ENCODE measurements around the gene MAPK7.
A peak's percentile ranks its signal among the peaks of the same experiment; 100 is the strongest.

MAPK7 gene

DNA sequence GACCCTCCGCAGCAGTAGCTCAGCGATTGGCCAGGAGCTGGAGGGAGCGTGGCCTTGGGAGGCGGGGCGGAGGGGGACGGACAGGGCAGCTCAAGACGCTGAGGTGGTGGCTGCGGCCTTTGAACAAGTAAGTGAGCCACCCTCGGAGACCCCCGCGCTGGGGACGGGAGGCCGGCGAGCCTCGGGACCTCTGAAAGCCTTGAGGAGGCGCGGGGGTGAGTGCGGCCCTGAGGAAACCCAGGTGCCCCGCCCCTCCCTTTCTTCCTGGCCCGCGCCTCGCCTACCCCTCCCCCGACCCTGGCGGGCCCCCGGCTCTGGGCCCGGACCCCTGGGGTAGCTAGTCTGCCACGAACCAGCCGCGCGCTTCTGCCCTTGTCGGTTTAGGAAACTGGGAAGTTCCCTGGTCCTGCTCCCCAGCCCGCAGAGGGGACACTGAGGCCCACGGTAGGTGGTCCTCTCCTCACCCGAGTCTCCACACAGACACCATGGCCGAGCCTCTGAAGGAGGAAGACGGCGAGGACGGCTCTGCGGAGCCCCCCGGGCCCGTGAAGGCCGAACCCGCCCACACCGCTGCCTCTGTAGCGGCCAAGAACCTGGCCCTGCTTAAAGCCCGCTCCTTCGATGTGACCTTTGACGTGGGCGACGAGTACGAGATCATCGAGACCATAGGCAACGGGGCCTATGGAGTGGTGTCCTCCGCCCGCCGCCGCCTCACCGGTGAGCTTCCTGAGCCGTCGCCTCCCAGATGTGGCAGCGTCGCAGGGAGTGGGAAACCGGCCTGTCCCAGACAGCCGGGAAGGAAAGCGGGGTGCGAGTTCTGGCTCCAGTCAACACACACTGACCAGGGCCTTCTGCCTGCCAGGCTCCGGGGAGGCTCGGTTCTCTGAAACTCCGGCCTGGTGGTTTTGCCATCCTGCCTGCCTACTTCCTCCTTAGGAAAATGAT lies at the start of gene MAPK7:
MAPK7 (plus strand) TSS at position 83 of the 945 bp plus-strand sequence; CDS start at position 486, 403 bp downstream.
- no peak for DNase-seq (ENCODE audit: low read depth in 2 of 3, low spot score in 1 of 3)

DNA sequence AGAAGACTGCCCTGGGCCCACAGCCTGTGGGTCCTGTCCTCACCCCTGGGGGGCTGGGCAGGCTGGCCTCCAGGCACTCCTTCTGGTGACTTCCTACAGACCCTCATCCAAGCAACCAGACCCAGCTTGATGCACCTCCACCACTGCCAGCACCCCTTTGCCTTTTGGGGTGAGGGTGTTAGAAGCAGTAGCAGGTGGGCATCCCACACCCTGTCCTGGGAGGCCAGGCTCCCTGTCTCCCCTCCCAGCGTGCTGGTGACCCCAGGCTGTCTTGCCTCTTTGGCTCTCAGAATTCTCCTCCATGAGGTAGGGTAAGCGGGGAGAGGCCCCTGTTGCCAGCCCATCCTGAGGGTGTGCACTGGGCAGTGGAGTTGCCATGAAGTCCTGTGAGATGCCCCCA lies 49.2 kb upstream of the MAPK7 start:
- no peak for DNase-seq (ENCODE audit: low read depth in 2 of 3, low spot score in 1 of 3)

DNA sequence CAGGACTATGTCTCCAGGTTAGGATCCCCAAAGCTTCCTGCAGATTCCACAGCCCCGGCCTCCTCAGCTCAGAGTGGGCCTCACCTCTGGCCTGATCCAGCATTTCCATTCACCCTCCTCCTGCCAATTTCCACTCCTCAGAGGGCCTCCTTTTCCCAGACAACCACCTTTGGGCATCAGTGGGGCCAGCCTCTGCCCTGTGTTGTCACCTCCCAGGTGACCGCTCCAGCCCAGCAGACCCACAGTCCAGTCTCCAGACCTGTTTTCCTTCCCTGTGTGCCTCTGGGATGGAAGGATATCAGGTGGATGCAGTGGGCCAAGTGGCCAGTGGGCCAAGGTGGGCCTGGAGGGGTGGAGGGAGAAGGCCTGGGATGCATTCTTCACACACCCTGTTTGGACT lies 48.5 kb upstream of the MAPK7 start:
- DNase-seq (ENCODE audit: low read depth in 2 of 3, low spot score in 1 of 3) = no peak

DNA sequence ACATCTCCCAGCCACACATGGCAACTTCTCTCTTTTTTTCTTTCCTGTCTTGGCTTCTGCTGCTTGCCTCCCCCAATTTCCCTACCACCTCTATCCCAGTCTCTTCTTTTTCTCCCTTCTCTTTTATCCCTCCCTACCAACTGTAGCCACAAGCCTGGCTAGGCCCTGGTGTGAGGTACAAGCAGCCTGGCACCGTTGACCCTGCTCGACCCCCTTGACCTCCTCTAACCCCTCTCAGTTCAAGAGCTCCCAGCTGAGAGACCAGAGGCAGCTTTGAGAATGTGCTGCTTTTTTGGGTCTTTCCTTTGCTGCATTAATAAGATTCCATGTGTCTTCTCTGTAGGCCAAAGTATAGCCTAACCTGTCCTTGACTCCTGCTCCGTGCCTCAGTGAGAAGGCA lies 48.0 kb upstream of the MAPK7 start:
- DNase-seq (ENCODE audit: low read depth in 2 of 3, low spot score in 1 of 3) = no peak

DNA sequence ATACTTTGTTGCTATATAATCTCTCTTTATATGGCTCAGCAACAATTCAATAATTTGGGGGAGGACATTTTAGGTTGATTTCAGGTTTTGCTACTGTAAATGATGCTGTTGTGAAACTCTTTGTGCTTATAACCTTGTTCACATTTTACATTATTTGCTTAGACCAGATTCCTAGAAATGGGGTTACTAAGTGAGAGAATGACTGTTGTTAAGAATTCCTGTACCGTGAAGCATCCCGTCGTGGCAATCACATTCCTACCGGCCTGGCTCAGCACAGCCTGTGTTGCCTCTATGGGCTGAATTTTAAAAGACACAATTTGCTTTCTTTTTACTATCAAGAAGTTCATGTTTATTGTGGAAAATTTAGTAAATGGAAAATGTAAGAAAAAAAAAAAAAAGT lies 47.2 kb upstream of the MAPK7 start:
- no peak for DNase-seq (ENCODE audit: low read depth in 2 of 3, low spot score in 1 of 3)

DNA sequence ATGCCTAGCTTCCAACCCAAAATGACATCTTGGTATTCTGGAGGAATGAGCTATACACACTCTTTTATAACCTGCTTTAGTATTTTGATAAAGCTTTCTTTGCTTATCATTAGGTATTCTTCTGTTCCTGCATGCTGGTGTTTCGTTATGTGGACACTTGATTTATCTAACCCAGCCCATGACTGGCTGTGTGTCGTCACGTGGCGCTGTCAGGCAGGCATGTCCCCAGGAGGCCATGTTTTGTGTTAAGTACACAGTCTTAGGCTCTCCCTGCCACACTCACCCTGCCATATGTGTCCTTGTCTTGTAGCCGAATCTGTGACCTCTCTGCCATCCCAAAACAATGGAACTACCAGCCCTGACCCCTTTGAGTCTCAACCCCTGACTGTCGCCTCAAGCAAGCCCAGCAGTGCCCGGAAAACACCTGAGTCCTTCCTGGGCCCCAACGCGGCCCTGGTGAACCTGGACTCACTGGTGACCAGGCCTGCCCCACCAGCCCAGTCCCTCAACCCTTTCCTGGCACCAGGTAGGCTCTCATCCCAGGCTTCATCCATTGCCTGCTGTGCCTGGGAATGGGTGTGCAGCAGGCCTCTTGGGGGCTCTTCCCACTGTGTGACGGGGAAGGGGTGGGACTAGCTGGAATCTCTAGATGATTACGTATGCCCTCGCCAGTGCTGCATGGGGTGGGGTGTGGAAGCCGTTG lies 46.6 kb upstream of the MAPK7 start:
- DNase-seq (ENCODE audit: low read depth in 2 of 3, low spot score in 1 of 3) = no peak

DNA sequence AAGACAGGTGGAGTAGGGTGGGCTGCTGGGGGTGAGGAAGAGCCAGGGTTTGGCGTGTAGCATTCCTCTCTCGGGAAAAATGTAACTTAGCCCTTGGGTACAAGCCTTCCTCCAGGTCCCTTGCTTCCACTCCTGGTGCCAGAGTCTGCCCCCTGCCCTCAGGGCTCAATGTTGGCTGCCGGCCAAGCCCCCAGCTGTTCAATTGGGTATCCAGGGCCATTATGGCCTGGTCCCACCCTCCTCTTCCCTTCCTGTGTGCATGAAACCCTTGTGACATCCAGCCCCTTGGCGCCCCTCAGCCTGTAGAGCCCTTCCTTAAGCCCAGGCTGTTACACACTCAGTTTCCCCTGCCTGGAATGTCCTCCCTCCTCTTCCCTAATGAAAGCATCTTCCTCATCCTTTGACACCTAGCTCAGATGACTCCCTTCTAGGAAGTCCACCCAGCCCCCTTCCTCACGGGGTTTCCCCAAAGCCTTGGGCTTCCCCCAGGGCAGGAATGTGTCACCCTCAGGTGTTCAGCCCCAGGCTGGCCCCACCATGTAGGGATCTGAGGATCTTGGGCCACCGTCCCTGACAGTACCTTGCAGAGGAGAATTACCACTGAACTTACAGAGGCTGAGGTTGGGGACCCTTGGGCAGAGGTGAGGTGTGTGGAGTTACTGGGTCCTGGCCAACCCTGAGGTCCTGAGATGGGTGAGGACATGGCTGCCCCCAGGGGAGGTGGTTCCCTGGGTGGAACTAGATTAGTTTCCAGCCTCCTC lies 45.7 kb upstream of the MAPK7 start:
- DNase-seq (ENCODE audit: low read depth in 2 of 3, low spot score in 1 of 3) = no peak

DNA sequence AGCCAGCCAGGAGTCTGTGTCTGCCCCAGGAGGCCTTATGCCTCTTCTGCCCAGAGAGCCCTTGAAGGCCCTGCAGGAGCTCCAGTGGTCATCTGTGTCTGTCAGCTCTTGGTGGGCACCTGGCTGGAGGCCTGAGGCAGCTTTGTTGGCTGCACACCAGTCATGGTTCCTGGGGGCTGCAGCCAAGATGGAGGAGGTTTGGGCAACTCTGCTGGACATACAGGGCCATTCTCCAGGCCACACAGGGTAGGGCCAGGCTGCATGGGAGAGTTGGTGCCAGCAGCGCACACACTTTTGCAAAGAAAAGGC lies 45.2 kb upstream of the MAPK7 start:
- no peak for DNase-seq (ENCODE audit: low read depth in 2 of 3, low spot score in 1 of 3)

DNA sequence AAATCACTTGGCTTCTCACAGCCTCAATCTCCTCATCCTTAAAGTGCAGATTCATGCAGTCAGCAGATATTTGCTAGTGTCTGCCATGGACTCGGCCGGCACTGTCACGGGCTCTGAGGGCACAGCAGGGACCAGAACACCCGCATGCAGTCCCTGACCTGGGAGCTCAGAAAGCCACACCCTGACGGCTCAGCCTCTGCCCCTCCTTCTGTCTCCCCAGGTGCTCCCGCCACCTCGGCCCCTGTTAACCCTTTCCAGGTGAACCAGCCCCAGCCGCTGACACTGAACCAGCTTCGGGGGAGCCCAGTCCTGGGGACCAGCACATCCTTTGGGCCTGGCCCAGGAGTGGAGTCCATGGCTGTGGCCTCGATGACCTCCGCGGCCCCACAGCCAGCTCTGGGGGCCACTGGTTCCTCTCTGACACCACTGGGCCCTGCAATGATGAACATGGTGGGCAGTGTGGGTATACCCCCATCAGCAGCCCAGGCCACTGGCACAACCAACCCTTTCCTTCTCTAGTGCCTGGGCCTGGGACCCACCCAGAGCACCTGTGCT lies 44.5 kb upstream of the MAPK7 start:
- no peak for DNase-seq (ENCODE audit: low read depth in 2 of 3, low spot score in 1 of 3)

DNA sequence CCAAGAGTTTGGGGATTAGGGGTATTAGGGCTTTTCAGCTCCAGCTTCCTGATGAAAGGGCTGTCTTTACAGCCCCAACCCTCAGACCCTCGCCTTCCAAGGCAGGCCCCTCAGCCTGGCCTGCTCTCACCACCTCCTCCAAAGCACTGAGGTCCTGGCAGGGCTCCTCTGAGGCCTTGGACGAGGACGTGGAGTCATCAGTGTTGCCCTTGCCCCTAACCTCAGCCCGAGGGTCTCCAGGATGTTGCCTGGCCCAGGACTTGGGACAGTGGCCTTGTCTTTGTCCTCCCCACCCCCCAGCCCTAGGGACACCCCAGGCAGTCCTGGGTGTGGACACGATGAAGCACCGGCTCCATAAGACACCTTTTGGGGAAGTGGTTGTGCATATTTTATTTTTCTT lies 44.0 kb upstream of the MAPK7 start:
- DNase-seq (ENCODE audit: low read depth in 2 of 3, low spot score in 1 of 3) = no peak

DNA sequence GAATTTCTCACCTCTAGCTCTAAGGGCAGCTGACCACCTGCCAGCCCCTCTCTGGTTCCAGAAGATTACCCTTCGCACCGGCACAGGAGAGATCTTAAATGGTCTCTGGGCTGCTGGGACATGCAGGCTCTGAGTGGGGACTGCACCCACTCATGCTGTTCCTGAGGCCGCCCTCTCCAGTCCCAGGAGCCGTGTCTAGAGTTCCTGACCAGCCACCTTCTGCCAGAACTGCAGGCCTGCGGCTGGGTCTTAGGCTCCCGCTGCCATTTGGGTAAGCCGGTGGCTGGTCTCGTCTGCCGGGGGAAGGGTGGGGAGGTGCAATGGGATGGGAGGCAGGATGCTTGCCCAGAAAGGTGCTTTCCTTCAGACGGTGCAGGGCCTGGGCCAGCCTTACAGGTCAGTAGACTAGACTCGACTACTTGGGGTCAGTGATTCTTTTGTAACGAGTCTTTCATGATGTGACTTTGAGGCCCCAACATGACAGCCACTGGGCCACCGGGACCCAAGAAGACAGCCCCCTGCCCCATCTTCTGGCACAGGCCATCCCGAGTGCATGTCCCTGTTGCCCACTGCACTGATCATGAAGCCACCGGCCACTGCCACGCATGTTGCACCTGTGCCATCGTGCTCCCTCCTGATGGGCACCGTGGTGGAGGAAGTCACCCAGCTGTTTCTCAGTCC lies 42.2 kb upstream of the MAPK7 start:
- DNase-seq (ENCODE audit: low read depth in 2 of 3, low spot score in 1 of 3) = no peak

DNA sequence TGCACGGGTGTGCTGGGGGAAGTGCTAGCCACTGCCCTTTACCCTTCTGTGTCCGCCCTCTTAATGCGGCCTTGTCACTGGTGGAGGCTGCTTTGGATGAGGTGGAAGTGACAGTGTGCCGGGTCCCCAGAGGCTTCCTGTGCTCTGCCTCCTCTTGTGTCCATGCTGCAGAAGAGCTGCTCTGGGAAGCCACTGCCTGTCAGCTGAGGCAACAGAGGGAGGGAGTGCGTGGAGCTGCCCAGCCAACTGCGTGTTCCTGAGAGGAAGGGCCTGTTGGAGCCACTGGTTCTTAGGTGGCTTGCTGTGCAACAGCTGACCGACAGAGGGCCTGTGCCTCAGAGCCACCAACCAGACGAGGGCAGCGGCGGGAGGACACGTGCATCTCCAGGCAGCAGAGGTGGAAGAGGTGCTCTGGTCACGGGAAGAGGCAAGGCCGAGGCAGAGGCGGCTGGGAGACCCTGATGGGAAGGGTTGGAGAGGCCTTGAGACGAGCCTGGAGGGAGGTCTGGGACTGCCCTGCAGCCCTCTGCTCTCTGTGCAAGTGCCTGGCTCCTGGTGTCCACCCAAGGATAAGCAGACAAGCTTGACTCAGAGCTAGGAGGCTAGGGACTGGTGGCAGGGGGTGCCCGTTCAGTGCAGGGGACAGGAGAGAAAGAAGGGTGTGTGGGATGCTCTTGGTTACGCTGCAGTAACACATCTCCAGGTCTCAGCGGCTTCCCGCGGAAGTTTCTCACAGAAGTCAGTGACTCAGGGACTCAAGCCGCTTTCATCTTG lies 41.2 kb upstream of the MAPK7 start:
- DNase-seq (ENCODE audit: low read depth in 2 of 3, low spot score in 1 of 3) = no peak

DNA sequence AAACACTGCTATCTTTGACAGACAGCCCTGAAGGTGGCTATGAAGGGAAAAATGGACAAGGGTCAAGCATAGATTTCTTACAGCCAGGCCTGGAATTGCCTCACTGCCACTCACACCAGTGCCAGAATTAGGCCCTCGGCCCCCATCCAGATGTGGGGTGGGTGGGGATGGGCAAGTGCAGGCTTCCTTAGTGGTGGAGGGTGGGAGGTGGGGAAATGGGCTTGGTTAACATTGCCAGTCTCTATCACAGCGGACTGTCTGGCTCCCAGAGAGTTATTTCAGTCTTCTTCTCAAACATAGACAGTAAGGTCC lies 40.6 kb upstream of the MAPK7 start:
- DNase-seq (ENCODE audit: low read depth in 2 of 3, low spot score in 1 of 3) = no peak

DNA sequence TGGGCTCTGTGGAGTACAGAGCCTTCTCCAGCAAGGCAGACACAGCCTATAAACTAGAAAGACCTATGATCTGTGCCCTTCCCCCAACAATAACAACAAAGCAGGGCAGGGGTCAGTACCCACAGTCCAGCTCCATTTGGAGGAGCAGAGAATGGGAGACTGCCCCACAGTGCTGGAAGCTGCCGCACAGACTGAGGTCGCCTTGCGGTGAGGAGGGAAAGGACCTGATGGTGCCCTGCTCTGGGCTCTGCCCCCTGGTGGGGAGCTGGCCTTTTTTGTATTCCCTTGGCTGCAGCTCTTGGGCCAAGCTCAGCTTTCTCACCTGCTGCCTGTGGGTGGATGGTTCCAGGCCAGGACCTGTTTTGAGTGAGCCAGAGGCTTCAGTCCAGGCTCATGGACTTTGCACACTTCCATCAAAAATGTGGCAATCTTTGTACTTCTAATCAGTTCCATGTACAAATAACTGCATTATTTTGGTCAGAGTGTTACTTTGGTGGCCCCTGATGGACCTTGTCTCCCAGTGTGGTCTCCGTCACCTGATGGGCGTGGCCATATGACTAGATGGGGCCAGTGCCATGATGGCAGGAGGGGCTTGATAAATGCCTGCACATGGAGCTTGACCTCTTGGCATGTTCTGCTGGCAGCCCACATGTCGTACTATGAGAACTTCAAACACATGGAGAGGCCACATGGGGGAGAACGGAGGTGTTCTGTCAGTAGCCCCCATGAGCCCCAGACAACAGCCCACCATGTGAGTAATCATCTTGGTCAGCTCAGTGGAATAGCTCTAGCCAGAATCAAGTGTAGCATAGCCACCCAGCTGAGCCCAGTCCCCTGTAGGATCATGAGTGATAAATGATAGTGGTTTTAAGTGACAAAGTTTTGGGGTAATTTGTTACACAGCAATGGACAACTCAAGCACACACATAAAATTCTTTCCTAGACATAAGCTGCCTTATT lies 40.0 kb upstream of the MAPK7 start:
- peak; percentile 37 to 60 (median 40) for DNase-seq (ENCODE audit: low read depth in 2 of 3, low spot score in 1 of 3)

DNA sequence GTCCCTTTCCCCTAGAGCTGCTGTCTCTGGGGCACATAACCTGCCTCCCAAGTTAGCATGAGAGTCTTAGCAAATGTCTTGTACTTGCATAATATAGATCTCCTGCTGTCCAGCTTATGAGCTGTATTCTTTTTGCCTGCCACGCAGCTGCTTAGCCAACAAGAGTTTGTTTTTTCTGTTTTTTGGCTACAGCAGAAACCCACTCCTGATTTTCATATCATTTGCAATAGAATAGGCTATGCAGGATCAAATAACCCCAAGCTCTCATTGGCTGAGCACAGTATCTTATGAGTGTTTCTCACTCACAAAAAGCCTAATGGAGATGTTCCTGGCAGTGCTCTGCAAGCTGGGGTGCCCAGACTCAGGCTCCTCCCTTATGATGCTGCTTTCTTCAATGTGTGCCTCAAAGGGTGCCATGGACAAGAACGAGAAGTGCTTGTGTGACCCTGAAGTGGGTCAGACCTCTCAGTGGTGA lies 38.9 kb upstream of the MAPK7 start:
- no peak for DNase-seq (ENCODE audit: low read depth in 2 of 3, low spot score in 1 of 3)

DNA sequence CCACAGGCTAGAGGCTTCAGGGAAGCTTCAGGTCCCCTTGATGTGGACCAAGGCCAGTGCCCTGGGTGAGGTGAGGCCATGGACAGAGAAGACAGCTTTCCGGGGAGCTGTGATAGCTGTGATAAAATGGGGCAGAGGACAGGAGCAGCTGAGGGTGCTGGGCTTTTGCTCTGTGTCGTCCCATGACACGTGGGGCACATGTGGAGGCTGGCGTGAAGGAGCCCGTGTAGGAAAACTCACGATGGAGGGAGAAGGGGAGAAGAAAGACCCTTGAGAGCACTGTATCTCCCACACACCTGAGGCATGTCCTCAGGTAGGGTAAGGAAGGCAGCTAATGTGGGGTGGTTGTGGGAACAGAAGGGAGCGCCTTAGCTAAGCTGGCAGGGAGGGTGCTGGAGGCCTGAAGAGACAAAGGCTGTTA lies 37.1 kb upstream of the MAPK7 start:
- DNase-seq (ENCODE audit: low read depth in 2 of 3, low spot score in 1 of 3) = no peak

DNA sequence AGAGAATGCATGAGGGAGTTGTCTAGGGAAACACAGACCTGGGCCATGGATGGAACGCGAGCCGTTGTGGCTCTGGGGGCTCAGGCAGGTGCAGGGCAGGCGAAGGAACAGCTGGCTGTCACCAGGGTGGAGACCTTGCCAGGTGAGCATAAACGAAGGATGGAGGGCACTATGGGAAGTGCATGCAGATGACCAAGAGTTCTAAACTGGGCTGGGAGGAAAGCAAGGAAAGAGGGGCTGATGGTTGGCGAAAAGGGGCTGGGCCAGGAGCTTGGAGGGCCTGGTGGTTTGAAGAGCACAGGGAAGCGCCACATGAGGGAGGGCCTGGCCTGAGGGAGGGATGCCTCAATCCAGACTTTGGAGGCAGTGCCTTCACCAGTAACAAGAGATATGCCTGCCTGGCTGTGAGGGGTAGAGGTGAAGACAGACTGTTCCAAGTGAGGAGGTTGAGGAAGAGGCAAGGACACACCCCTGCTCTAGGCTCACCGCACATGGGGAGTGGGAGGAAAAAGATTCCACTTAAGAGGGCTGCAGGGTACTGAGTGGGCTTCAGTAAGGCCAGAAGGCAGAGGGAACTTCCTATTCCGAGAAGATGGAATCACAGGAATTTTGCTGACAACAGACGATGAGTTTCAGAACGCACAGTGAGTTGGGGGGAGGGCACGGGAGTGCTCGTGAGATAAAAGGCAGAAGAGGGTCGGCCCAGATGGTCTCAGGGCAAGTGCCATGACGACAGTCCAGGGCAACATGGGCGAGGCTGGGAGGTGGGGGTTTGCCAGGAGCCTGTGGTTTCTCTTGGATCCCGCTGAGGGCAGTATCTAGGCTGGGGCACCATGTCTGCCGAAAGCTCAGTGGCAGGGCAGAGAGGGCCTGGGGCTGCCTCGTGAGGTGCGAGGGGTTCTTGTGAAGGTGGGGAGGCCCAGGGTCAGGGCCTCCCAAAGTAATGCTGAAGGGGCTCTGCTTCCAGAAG lies 36.4 kb upstream of the MAPK7 start:
- DNase-seq (ENCODE audit: low read depth in 2 of 3, low spot score in 1 of 3) = no peak
